Liver (tissue), 9 donors: ENCODE data around the gene ZNF766. TPM values are rescaled to one million over a fixed set of nuclear protein-coding genes. Genes with fewer than 3 reads are reported as not detected.

Experiments
- DNase-seq: peaks from one replicate; pipeline ENCODE4 v3.0.0-alpha.2; 2017; ENCODE audit warnings: low spot score
- H3K27ac ChIP-seq, 2 donors: one replicate each; pipeline ENCODE4 v1.7.0; 2013; ENCODE audit warnings: inconsistent platforms in 2 of 2, low read length in 2 of 2, control low read depth in 1 of 2, low read depth in 1 of 2, mild to moderate bottlenecking in 1 of 2
- H3K27me3 ChIP-seq, 4 donors: one replicate each; pipeline versions ENCODE4 v1.6.1 to v1.7.0; 2013; ENCODE audit warnings: low read length in 3 of 4, inconsistent platforms in 1 of 4, mild to moderate bottlenecking in 1 of 4, moderate library complexity in 1 of 4; ENCODE audit not compliant: control insufficient read depth in 4 of 4, insufficient read depth in 4 of 4
- H3K36me3 ChIP-seq, 4 donors: one replicate each; pipeline versions ENCODE4 v1.6.1 to v1.7.0; 2013; ENCODE audit warnings: low read length in 3 of 4, mild to moderate bottlenecking in 3 of 4, low read depth in 1 of 4, moderate library complexity in 1 of 4; ENCODE audit not compliant: control insufficient read depth in 4 of 4, insufficient read depth in 3 of 4
- H3K4me1 ChIP-seq, 4 donors: one replicate each; pipeline versions ENCODE4 v1.6.1 to v1.7.0; 2013; ENCODE audit warnings: low read length in 3 of 4, mild to moderate bottlenecking in 3 of 4, moderate library complexity in 1 of 4; ENCODE audit not compliant: control insufficient read depth in 4 of 4, insufficient read depth in 4 of 4
- H3K4me3 ChIP-seq, 3 donors: one replicate each; pipeline versions ENCODE4 v1.6.1 to v1.7.0; 2013; ENCODE audit warnings: low read length in 3 of 3, control low read depth in 1 of 3, low read depth in 1 of 3, mild to moderate bottlenecking in 1 of 3
- H3K9ac ChIP-seq, 2 donors: one replicate each; pipeline ENCODE4 v1.7.0; 2013; ENCODE audit warnings: low read length in 2 of 2, mild to moderate bottlenecking in 2 of 2, moderate library complexity in 2 of 2, control low read depth in 1 of 2, low read depth in 1 of 2
- H3K9me3 ChIP-seq, 4 donors: one replicate each; pipeline versions ENCODE4 v1.6.1 to v1.7.0; 2013; ENCODE audit warnings: low read length in 3 of 4; ENCODE audit not compliant: control insufficient read depth in 4 of 4
- ATF3 ChIP-seq: IDR thresholded peaks from 2 replicates; pipeline ENCODE4 v1.6.1; 2016; ENCODE audit warnings: antibody characterized with exemption
- CTCF ChIP-seq: fragments of 150-350 bp; IDR thresholded peaks from 2 replicates; pipeline ENCODE4 v1.5.1; 2017; ENCODE audit warnings: improper control_type of control experiment, low read depth, low read length; ENCODE audit not compliant: missing input control
- EGR1 ChIP-seq, 2 donors: IDR thresholded peaks; 2 replicates each; pipeline ENCODE4 v1.6.1; 2016 to 2018; ENCODE audit warnings: antibody characterized with exemption in 2 of 2, low read depth in 2 of 2
- FOXA1 ChIP-seq: IDR thresholded peaks from 2 replicates; pipeline ENCODE4 v1.6.1; 2016; ENCODE audit warnings: antibody characterized with exemption
- FOXA2 ChIP-seq: IDR thresholded peaks from 2 replicates; pipeline ENCODE4 v1.6.1; 2016; ENCODE audit warnings: antibody characterized with exemption
- GABPA ChIP-seq, 2 donors: IDR thresholded peaks in 1 of 2; conservative IDR thresholded peaks in 1 of 2; 2 replicates each; pipeline ENCODE4 v1.6.1; 2016; ENCODE audit warnings: antibody characterized with exemption in 2 of 2, mild to moderate bottlenecking in 1 of 2, moderate library complexity in 1 of 2
- HNF4A ChIP-seq, 2 donors: conservative IDR thresholded peaks; 2 replicates each; pipeline ENCODE4 v1.6.1; 2016; ENCODE audit warnings: antibody characterized with exemption in 2 of 2, mild to moderate bottlenecking in 2 of 2
- HNF4G ChIP-seq: IDR thresholded peaks from 2 replicates; pipeline ENCODE4 v1.6.1; 2016; ENCODE audit warnings: antibody characterized with exemption
- JUND ChIP-seq, 2 donors: IDR thresholded peaks; 2 replicates each; pipeline ENCODE4 v1.6.1; 2016; ENCODE audit warnings: antibody characterized with exemption in 2 of 2
- MAX ChIP-seq: IDR thresholded peaks from 2 replicates; pipeline ENCODE4 v1.6.1; 2016; ENCODE audit warnings: antibody characterized with exemption
- NR2F2 ChIP-seq: IDR thresholded peaks from 2 replicates; pipeline ENCODE4 v1.6.1; 2016; ENCODE audit warnings: antibody characterized with exemption
- RAD21 ChIP-seq, 2 donors: IDR thresholded peaks; 2 replicates each; pipeline ENCODE4 v1.6.1; 2016; ENCODE audit warnings: antibody characterized with exemption in 2 of 2, mild to moderate bottlenecking in 2 of 2
- REST ChIP-seq: IDR thresholded peaks from 2 replicates; pipeline ENCODE4 v1.6.1; 2016; ENCODE audit warnings: antibody characterized with exemption, mild to moderate bottlenecking
- RXRA ChIP-seq, 2 donors: IDR thresholded peaks; 2 replicates each; pipeline ENCODE4 v1.6.1; 2017 to 2018; ENCODE audit warnings: antibody characterized with exemption in 2 of 2, mild to moderate bottlenecking in 1 of 2
- SP1 ChIP-seq: IDR thresholded peaks from 2 replicates; pipeline ENCODE4 v1.6.1; 2018; ENCODE audit warnings: antibody characterized with exemption, mild to moderate bottlenecking
- TAF1 ChIP-seq: conservative IDR thresholded peaks from 2 replicates; pipeline ENCODE4 v1.6.1; 2016; ENCODE audit warnings: antibody characterized with exemption, mild to moderate bottlenecking
- YY1 ChIP-seq: IDR thresholded peaks from 2 replicates; pipeline ENCODE4 v1.6.1; 2016; ENCODE audit warnings: antibody characterized with exemption, mild to moderate bottlenecking
- ZBTB33 ChIP-seq: IDR thresholded peaks from 2 replicates; pipeline ENCODE4 v1.6.1; 2016; ENCODE audit warnings: antibody characterized with exemption
- WGBS: extraction: QIAGEN DNeasy Blood & Tissue Kit; methylation state at CpG from one replicate; pipeline ENCODE4 v1.1.7; 2013; 5-methylcytosine and 5-hydroxymethylcytosine counted together
- polyA plus RNA-seq, 2 donors: library from polyadenylated mRNA; stranded (reverse) in 1 of 2; unstranded in 1 of 2; fragments of 200-250 nt in 1 of 2; fragments of >200 nt in 1 of 2; fragmentation: Nextera tagmentation in 1 of 2; extraction: Ambion mirVana in 1 of 2; gene quantifications; one replicate each; pipeline versions ENCODE4 v1.2.1 to v1.2.3, GENCODE V29; 2013 to 2015
- total RNA-seq, 2 donors: library from RNA; depleted of rRNA; stranded (reverse); fragments of >200 nt; gene quantifications; one replicate each; pipeline ENCODE4 v1.2.3, GENCODE V29; 2014
- donor health status: healthy.
- donor health status: healthy.
- donor health status: healthy.
- donor health status: healthy.
- donor health status: healthy.

The ZNF766 gene
- total and polyA plus RNA-seq, 4 donors = 1.6 to 4.9 (median 3.8) TPM

GRCh38 chr19:52237771-52238400 lies 31.5 kb upstream of the ZNF766 start:
- no peak overlapping the region for H3K27ac ChIP-seq
- DNase-seq = peak; percentile 63
- no peaks in the 10 kb centered on the region for H3K27me3 ChIP-seq
- no peaks in the 10 kb centered on the region for H3K4me1 ChIP-seq
- TF ChIP-seq RXRA (IDR thresholded peaks at IDR 0.05) (no peak), FOXA1 (no peak), SP1 (no peak), GABPA (IDR thresholded peaks at IDR 0.05 in 1 of 2, conservative IDR thresholded peaks at IDR 0.05 in 1 of 2) (no peak), ZBTB33 (no peak), NR2F2 (no peak), TAF1 (no peak), MAX (no peak), FOXA2 (no peak), RAD21 (IDR thresholded peaks at IDR 0.05) (peak; percentile 91 to 93), ATF3 (no peak), CTCF (peak; percentile 95)
- 14% methylated on average over 8 of the region's 8 CpGs for WGBS
- no peak overlapping the region for H3K4me3 ChIP-seq
- H3K36me3 ChIP-seq = no peaks in the 10 kb centered on the region
- no peaks in the 10 kb centered on the region for H3K9me3 ChIP-seq
- no peak overlapping the region for H3K9ac ChIP-seq

- TF ChIP-seq FOXA1 = no peak
- TF ChIP-seq ATF3 = no peak
- TF ChIP-seq FOXA2 = no peak
- TF ChIP-seq REST = no peak
- no peak for TF ChIP-seq JUND (IDR thresholded peaks at IDR 0.05)
- TF ChIP-seq CTCF = no peak
- no peak for TF ChIP-seq NR2F2
- no peak for TF ChIP-seq TAF1
- no peak for TF ChIP-seq HNF4A (conservative IDR thresholded peaks at IDR 0.05)
- no peak for TF ChIP-seq YY1
- no peak for TF ChIP-seq GABPA (IDR thresholded peaks at IDR 0.05 in 1 of 2, conservative IDR thresholded peaks at IDR 0.05 in 1 of 2)
- no peak for TF ChIP-seq EGR1 (IDR thresholded peaks at IDR 0.05; ENCODE audit: low read depth in 2 of 2)
- TF ChIP-seq RAD21 (IDR thresholded peaks at IDR 0.05) = no peak
- TF ChIP-seq ZBTB33 = no peak
- TF ChIP-seq HNF4G = no peak
- no peak for TF ChIP-seq RXRA (IDR thresholded peaks at IDR 0.05)
- no peak overlapping the region for H3K4me3 ChIP-seq
- H3K9ac ChIP-seq = no peak overlapping the region
- 71% methylated on average over 12 of the region's 12 CpGs for WGBS
- no peaks in the 10 kb centered on the region for H3K36me3 ChIP-seq
- no peak overlapping the region for H3K27ac ChIP-seq
- DNase-seq = no peak
- H3K27me3 ChIP-seq = no peaks in the 10 kb centered on the region
- no peaks in the 10 kb centered on the region for H3K9me3 ChIP-seq
- H3K4me1 ChIP-seq = no peaks in the 10 kb centered on the region
Observed at GRCh38 chr19:52244021-52244420, 25.4 kb upstream of the ZNF766 start.
